Trophoblast cell (in vitro differentiated cells and primary cell): Measurements from ENCODE around the gene SLC25A1.

Experiments used
- DNase-seq, 2 donors: peaks; one replicate each; pipeline ENCODE4 v3.0.0-alpha.2; 2016
- H2AFZ ChIP-seq: 2 replicates; pipeline ENCODE4 v1.6.1; 2013; ENCODE audit warnings: low read length, moderate library complexity, mild to moderate bottlenecking; ENCODE audit not compliant: insufficient read depth, poor library complexity
- H2AK5ac ChIP-seq: 2 replicates; pipeline ENCODE4 v1.6.1; 2013; ENCODE audit warnings: mild to moderate bottlenecking, low read length
- H2BK120ac ChIP-seq: 2 replicates; pipeline ENCODE4 v1.6.1; 2013; ENCODE audit warnings: low read length, mild to moderate bottlenecking, moderate library complexity; ENCODE audit not compliant: insufficient read depth, poor library complexity
- H2BK12ac ChIP-seq: 2 replicates; pipeline ENCODE4 v1.6.1; 2013; ENCODE audit warnings: mild to moderate bottlenecking, low read length, moderate library complexity
- H2BK5ac ChIP-seq: 2 replicates; pipeline ENCODE4 v1.6.1; 2013; ENCODE audit warnings: low read length, low read depth, moderate library complexity, mild to moderate bottlenecking; ENCODE audit not compliant: poor library complexity
- H3K14ac ChIP-seq: 2 replicates; pipeline ENCODE4 v1.6.1; 2013; ENCODE audit warnings: mild to moderate bottlenecking, low read length
- H3K18ac ChIP-seq: 2 replicates; pipeline ENCODE4 v1.6.1; 2013; ENCODE audit warnings: mild to moderate bottlenecking, low read length
- H3K23ac ChIP-seq: 2 replicates; pipeline ENCODE4 v1.6.1; 2013; ENCODE audit warnings: low read length
- H3K27ac ChIP-seq: 2 replicates; pipeline ENCODE4 v1.5.1; 2013; ENCODE audit warnings: low read depth, mild to moderate bottlenecking, inconsistent platforms, low read length, moderate library complexity
- H3K27me3 ChIP-seq: 2 replicates; pipeline ENCODE4 v1.6.1; 2013; ENCODE audit warnings: inconsistent platforms, mild to moderate bottlenecking, low read length, moderate library complexity; ENCODE audit not compliant: insufficient read depth
- H3K36me3 ChIP-seq, 2 experiments: 1 replicate in 1 of 2; 2 replicates in 1 of 2; pipeline ENCODE4 v1.6.1; 2013; ENCODE audit warnings: low read length in 2 of 2, mild to moderate bottlenecking in 2 of 2, moderate library complexity in 1 of 2; ENCODE audit not compliant: insufficient read depth in 2 of 2, control insufficient read depth in 1 of 2
- H3K4ac ChIP-seq: 2 replicates; pipeline ENCODE4 v1.6.1; 2013; ENCODE audit warnings: low read depth, mild to moderate bottlenecking, low read length, moderate library complexity
- H3K4me1 ChIP-seq, 2 experiments: 1 replicate in 1 of 2; 2 replicates in 1 of 2; pipeline ENCODE4 v1.6.1; 2013; ENCODE audit warnings: low read length in 2 of 2, mild to moderate bottlenecking in 2 of 2, moderate library complexity in 1 of 2; ENCODE audit not compliant: insufficient read depth in 2 of 2, control insufficient read depth in 1 of 2
- H3K4me2 ChIP-seq: 2 replicates; pipeline ENCODE4 v1.6.1; 2013; ENCODE audit warnings: inconsistent platforms, mild to moderate bottlenecking, low read length, moderate library complexity
- H3K4me3 ChIP-seq: 2 replicates; pipeline ENCODE4 v1.5.1; 2013; ENCODE audit warnings: mild to moderate bottlenecking, low read depth, low read length, inconsistent platforms
- H3K79me1 ChIP-seq: one replicate; pipeline ENCODE4 v1.6.1; 2013; ENCODE audit warnings: low read length
- H3K79me2 ChIP-seq: 2 replicates; pipeline ENCODE4 v1.6.1; 2013; ENCODE audit warnings: low read length, mild to moderate bottlenecking; ENCODE audit not compliant: control insufficient read depth, insufficient read depth, poor library complexity
- H3K9ac ChIP-seq: 2 replicates; pipeline ENCODE4 v1.6.1; 2013; ENCODE audit warnings: mild to moderate bottlenecking, low read length
- H3K9me3 ChIP-seq: 2 replicates; pipeline ENCODE4 v1.6.1; 2013; ENCODE audit warnings: low read depth, mild to moderate bottlenecking, control low read depth, inconsistent platforms, low read length; ENCODE audit not compliant: insufficient read depth
- H4K12ac ChIP-seq: 2 replicates; pipeline ENCODE4 v1.6.1; 2013; ENCODE audit warnings: low read depth, mild to moderate bottlenecking, low read length, moderate library complexity
- H4K8ac ChIP-seq: 2 replicates; pipeline ENCODE4 v1.6.1; 2013; ENCODE audit warnings: low read depth, mild to moderate bottlenecking, low read length, moderate library complexity
- H4K91ac ChIP-seq: one replicate; pipeline ENCODE4 v1.6.1; 2013; ENCODE audit warnings: low read depth, mild to moderate bottlenecking, low read length, moderate library complexity
- WGBS: extraction: QIAGEN DNeasy Blood & Tissue Kit; methylation state at CpG from one replicate; pipeline ENCODE4 v1.1.7; 2013; ENCODE audit warnings: missing lambda C conversion rate; ENCODE audit not compliant: insufficient read length, insufficient coverage; ENCODE audit errors: extremely low coverage; 5-methylcytosine and 5-hydroxymethylcytosine counted together

SLC25A1 gene

GRCh38 chr22:19152942-19153883 lies 25.3 kb downstream of the SLC25A1 start:
- H4K91ac ChIP-seq = no peak overlapping the region
- no peak overlapping the region for H3K23ac ChIP-seq
- no peaks in the 10 kb centered on the region for H3K36me3 ChIP-seq
- no peak overlapping the region for H2BK120ac ChIP-seq
- H3K4me2 ChIP-seq = no peak overlapping the region
- H2BK5ac ChIP-seq = no peak overlapping the region
- peaks cover 19% of the 10 kb centered on the region for H3K9me3 ChIP-seq
- no peak overlapping the region for H3K14ac ChIP-seq
- H2AFZ ChIP-seq = no peak overlapping the region
- H3K18ac ChIP-seq = no peak overlapping the region
- no peaks in the 10 kb centered on the region for H3K79me1 ChIP-seq
- peaks cover 45% of the 10 kb centered on the region for H3K27me3 ChIP-seq
- H3K27ac ChIP-seq = no peak overlapping the region
- no CpG with 5 or more reads among the region's 11 CpGs for WGBS
- H4K8ac ChIP-seq = no peak overlapping the region
- H3K4ac ChIP-seq = no peak overlapping the region
- DNase-seq = no peak
- no peak overlapping the region for H3K4me3 ChIP-seq
- no peaks in the 10 kb centered on the region for H3K79me2 ChIP-seq
- no peak overlapping the region for H3K9ac ChIP-seq
- H4K12ac ChIP-seq = no peak overlapping the region
- H3K4me1 ChIP-seq = peaks cover 0 to 5% of the 10 kb centered on the region in 2 experiments
- H2AK5ac ChIP-seq = no peak overlapping the region
- no peak overlapping the region for H2BK12ac ChIP-seq

GRCh38 chr22:19151329-19152191 lies 27.0 kb downstream of the SLC25A1 start:
- Histone ChIP-seq H3K4ac (no peak overlapping the region), H3K27me3 (peaks cover 62% of the 10 kb centered on the region), H2BK120ac (no peak overlapping the region), H3K18ac (no peak overlapping the region), H3K27ac (no peak overlapping the region), H4K91ac (no peak overlapping the region), H2AK5ac (no peak overlapping the region), H3K4me1 (peaks cover 0 to 5% of the 10 kb centered on the region in 2 experiments), H3K4me2 (no peak overlapping the region), H3K4me3 (no peak overlapping the region), H2BK12ac (no peak overlapping the region), H3K79me2 (no peaks in the 10 kb centered on the region), H4K12ac (no peak overlapping the region), H3K9ac (no peak overlapping the region), H3K9me3 (peaks cover 22% of the 10 kb centered on the region), H3K79me1 (no peaks in the 10 kb centered on the region), H3K36me3 (no peaks in the 10 kb centered on the region), H4K8ac (no peak overlapping the region), H3K23ac (no peak overlapping the region), H2BK5ac (no peak overlapping the region), H2AFZ (no peak overlapping the region), H3K14ac (no peak overlapping the region)
- DNase-seq = no peak
- no CpG with 5 or more reads among the region's 10 CpGs for WGBS

GRCh38 chr22:19150482-19151328 lies 27.8 kb downstream of the SLC25A1 start:
- Histone ChIP-seq H3K36me3 (no peaks in the 10 kb centered on the region), H3K27me3 (peaks cover 62% of the 10 kb centered on the region), H2BK12ac (no peak overlapping the region), H2AK5ac (no peak overlapping the region), H3K79me2 (no peaks in the 10 kb centered on the region), H3K14ac (no peak overlapping the region), H2AFZ (no peak overlapping the region), H4K8ac (no peak overlapping the region), H3K23ac (peak overlapping the region; percentile 21), H3K4ac (no peak overlapping the region), H3K4me1 (peaks cover 0 to 5% of the 10 kb centered on the region in 2 experiments), H2BK5ac (no peak overlapping the region), H3K9me3 (peaks cover 22% of the 10 kb centered on the region), H3K4me2 (no peak overlapping the region), H3K27ac (no peak overlapping the region), H3K4me3 (no peak overlapping the region), H4K91ac (no peak overlapping the region), H3K79me1 (no peaks in the 10 kb centered on the region), H3K9ac (no peak overlapping the region), H3K18ac (no peak overlapping the region), H2BK120ac (no peak overlapping the region), H4K12ac (no peak overlapping the region)
- no CpG with 5 or more reads among the region's 68 CpGs for WGBS
- no peak for DNase-seq

GRCh38 chr22:19149991-19150390 lies 28.5 kb downstream of the SLC25A1 start, which contains the start of gene GSC2:
Gene GSC2, minus strand, starts transcription at chr22:19150292. Its CDS starts 9 bp downstream, at chr22:19150283.
- Histone ChIP-seq H2BK12ac (no peak within 1 kb of the TSS), H4K91ac (no peak within 1 kb of the TSS), H2BK120ac (no peak within 1 kb of the TSS), H3K4ac (no peak within 1 kb of the TSS), H4K8ac (no peak within 1 kb of the TSS), H3K18ac (no peak within 1 kb of the TSS), H3K27me3 (peaks cover 62% of the 10 kb centered on the region), H3K4me3 (no peak within 1 kb of the TSS), H2AK5ac (no peak within 1 kb of the TSS), H3K14ac (no peak within 1 kb of the TSS), H3K23ac (peak within 1 kb of the TSS; percentile 21), H3K27ac (no peak within 1 kb of the TSS), H4K12ac (no peak within 1 kb of the TSS), H3K4me1 (peaks cover 0 to 5% of the 10 kb centered on the region in 2 experiments), H2AFZ (no peak within 1 kb of the TSS), H3K79me1 (no peaks in the 10 kb centered on the region), H3K9me3 (peaks cover 22% of the 10 kb centered on the region), H3K79me2 (no peaks in the 10 kb centered on the region), H2BK5ac (no peak within 1 kb of the TSS), H3K9ac (no peak within 1 kb of the TSS), H3K4me2 (peak within 1 kb of the TSS; percentile 42), H3K36me3 (no peaks in the 10 kb centered on the region)
- WGBS = no CpG with 5 or more reads among the region's 59 CpGs
- DNase-seq = no peak
